K562 (cell line): Measurements from ENCODE around the gene YIPF1. TPM values are rescaled to one million over a fixed set of nuclear protein-coding genes. Genes with fewer than 3 reads are reported as not detected.

Experiments
- CSDE1 ChIP-seq, 2 experiments: fragments of 450-650 bp; IDR thresholded peaks; 2 replicates each; pipeline ENCODE4 v1.6.1; 2016; ENCODE audit warnings: mild to moderate bottlenecking in 1 of 2
- DDX20 ChIP-seq: fragments of 450-650 bp; IDR thresholded peaks from 2 replicates; pipeline ENCODE4 v1.6.1; 2016; ENCODE audit warnings: missing genetic modification characterization, low read depth, mild to moderate bottlenecking, missing compliant biosample characterization, moderate library complexity
- E2F4 ChIP-seq: sonication (generic); formaldehyde crosslinking; IDR thresholded peaks from 2 replicates; pipeline ENCODE4 v1.8.0; 2022; ENCODE audit warnings: mild to moderate bottlenecking, low read depth, missing genetic modification reagents
- ELF1 ChIP-seq: fragments of 200-800 bp; sonication (Bioruptor generic); IDR thresholded peaks from 2 replicates; pipeline ENCODE4 v1.6.1; 2016; ENCODE audit warnings: missing genetic modification characterization, missing compliant biosample characterization
- GABPB1 ChIP-seq: sonication (generic); formaldehyde crosslinking; IDR thresholded peaks from 2 replicates; pipeline ENCODE4 v1.8.0; 2022; ENCODE audit warnings: mild to moderate bottlenecking, missing genetic modification reagents
- GATAD2B ChIP-seq: fragments of 450-650 bp; IDR thresholded peaks from 2 replicates; pipeline ENCODE4 v1.6.1; 2017; ENCODE audit warnings: mild to moderate bottlenecking, borderline replicate concordance
- GTF2E2 ChIP-seq: fragments of 200-800 bp; sonication (Bioruptor generic); IDR thresholded peaks from 2 replicates; pipeline ENCODE4 v1.6.1; 2016; ENCODE audit warnings: missing genetic modification characterization, missing compliant biosample characterization
- ILK ChIP-seq: fragments of 450-650 bp; IDR thresholded peaks from 2 replicates; pipeline ENCODE4 v1.6.1; 2016; ENCODE audit warnings: missing genetic modification characterization, low read depth, mild to moderate bottlenecking, missing compliant biosample characterization, moderate library complexity, borderline replicate concordance
- KHSRP ChIP-seq: fragments of 450-650 bp; IDR thresholded peaks from 2 replicates; pipeline ENCODE4 v1.6.1; 2017
- NR1H2 ChIP-seq: sonication (generic); formaldehyde crosslinking; IDR thresholded peaks from 2 replicates; pipeline ENCODE4 v1.4.0; 2020; ENCODE audit warnings: mild to moderate bottlenecking, missing genetic modification reagents
- RBM22 ChIP-seq: fragments of 200-400 bp; formaldehyde crosslinking; IDR thresholded peaks from 2 replicates; pipeline ENCODE4 v1.6.1; 2018; ENCODE audit warnings: low read length, low read depth; ENCODE audit not compliant: poor library complexity, severe bottlenecking
- SMAD4 ChIP-seq: fragments of 250-450 bp; sonication (Bioruptor Pico); conservative IDR thresholded peaks from 2 replicates; pipeline ENCODE4 v1.8.0; 2021; ENCODE audit warnings: inconsistent platforms, mild to moderate bottlenecking, moderate library complexity
- ZNF232 ChIP-seq: sonication (generic); formaldehyde crosslinking; IDR thresholded peaks from 2 replicates; pipeline ENCODE4 v1.8.0; 2022; ENCODE audit warnings: mild to moderate bottlenecking, missing genetic modification reagents
- ZNF282 ChIP-seq: sonication (generic); formaldehyde crosslinking; IDR thresholded peaks from 2 replicates; pipeline ENCODE4 v1.8.1; 2023; ENCODE audit warnings: missing genetic modification reagents
- ZNF436 ChIP-seq: fragments of 250-450, 450-650 bp; sonication (Bioruptor Pico); formaldehyde crosslinking; IDR thresholded peaks from 2 replicates; pipeline ENCODE4 v1.7.0; 2020; ENCODE audit warnings: mild to moderate bottlenecking
- ZNF444 ChIP-seq: fragments of 250-450 bp; sonication (Bioruptor Pico); IDR thresholded peaks from 2 replicates; pipeline ENCODE4 v1.4.0; 2020; ENCODE audit warnings: mild to moderate bottlenecking, moderate library complexity
- ZNF76 ChIP-seq: fragments of 250-450 bp; sonication (Bioruptor Pico); IDR thresholded peaks from 2 replicates; pipeline ENCODE4 v1.4.0; 2020; ENCODE audit warnings: mild to moderate bottlenecking, moderate library complexity, borderline replicate concordance
- ZNF77 ChIP-seq: fragments of 250-450 bp; sonication (Bioruptor Pico); IDR thresholded peaks from 2 replicates; pipeline ENCODE4 v1.5.0; 2020
- polyA plus RNA-seq, 8 experiments: library from polyadenylated mRNA; depleted of rRNA in 4 of 8; stranded (reverse) in 5 of 8; unstranded in 3 of 8; fragments of >200 nt; fragmentation: Nextera tagmentation in 2 of 8; fragmentation: Illumina TruSeq in 1 of 8; extraction: Ambion mirVana in 2 of 8; extraction: Trizol in 1 of 8; gene quantifications; 2 replicates each; pipeline versions ENCODE4 v1.2.1 to v1.2.3, GENCODE V29; 2011 to 2014; ENCODE audit warnings: inconsistent platforms in 1 of 8, missing spikeins in 1 of 8
- total RNA-seq, 7 experiments: library from RNA; depleted of rRNA in 6 of 7; stranded (reverse); fragments of >200 nt in 6 of 7; fragmentation: Illumina TruSeq in 2 of 7; extraction: Trizol in 2 of 7; gene quantifications; 2 replicates each; pipeline versions ENCODE4 v1.2.1 to v1.2.3, GENCODE V29; 2011 to 2021; ENCODE audit warnings: low replicate concordance in 1 of 7
- TF ChIP-seq, protein P1 (sequence below), 2 experiments: fragments of 450-650 bp; IDR thresholded peaks; 2 replicates each; pipeline ENCODE4 v1.6.1; 2016
- TF ChIP-seq, protein P2 (sequence below): fragments of 450-650 bp; formaldehyde crosslinking; IDR thresholded peaks from 2 replicates; pipeline ENCODE4 v1.4.0; 2022; ENCODE audit warnings: missing genetic modification characterization
- TF ChIP-seq, protein P3 (sequence below): sonication (generic); formaldehyde crosslinking; IDR thresholded peaks from 2 replicates; pipeline ENCODE4 v1.8.1; 2023; ENCODE audit warnings: mild to moderate bottlenecking, missing genetic modification reagents, moderate library complexity

Gene YIPF1
- total and polyA plus RNA-seq, 9 of the 15 experiments (the other 6 are each of a cell fraction or from before 2014, with no cell fraction given) = 11.5 to 37.5 (median 19.2) TPM

- TF ChIP-seq, protein P1, sequence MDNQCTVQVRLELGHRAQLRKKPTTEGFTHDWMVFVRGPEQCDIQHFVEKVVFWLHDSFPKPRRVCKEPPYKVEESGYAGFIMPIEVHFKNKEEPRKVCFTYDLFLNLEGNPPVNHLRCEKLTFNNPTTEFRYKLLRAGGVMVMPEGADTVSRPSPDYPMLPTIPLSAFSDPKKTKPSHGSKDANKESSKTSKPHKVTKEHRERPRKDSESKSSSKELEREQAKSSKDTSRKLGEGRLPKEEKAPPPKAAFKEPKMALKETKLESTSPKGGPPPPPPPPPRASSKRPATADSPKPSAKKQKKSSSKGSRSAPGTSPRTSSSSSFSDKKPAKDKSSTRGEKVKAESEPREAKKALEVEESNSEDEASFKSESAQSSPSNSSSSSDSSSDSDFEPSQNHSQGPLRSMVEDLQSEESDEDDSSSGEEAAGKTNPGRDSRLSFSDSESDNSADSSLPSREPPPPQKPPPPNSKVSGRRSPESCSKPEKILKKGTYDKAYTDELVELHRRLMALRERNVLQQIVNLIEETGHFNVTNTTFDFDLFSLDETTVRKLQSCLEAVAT (IDR thresholded peaks at IDR 0.05) = no peak
- TF ChIP-seq GATAD2B = no peak
- TF ChIP-seq, protein P2, sequence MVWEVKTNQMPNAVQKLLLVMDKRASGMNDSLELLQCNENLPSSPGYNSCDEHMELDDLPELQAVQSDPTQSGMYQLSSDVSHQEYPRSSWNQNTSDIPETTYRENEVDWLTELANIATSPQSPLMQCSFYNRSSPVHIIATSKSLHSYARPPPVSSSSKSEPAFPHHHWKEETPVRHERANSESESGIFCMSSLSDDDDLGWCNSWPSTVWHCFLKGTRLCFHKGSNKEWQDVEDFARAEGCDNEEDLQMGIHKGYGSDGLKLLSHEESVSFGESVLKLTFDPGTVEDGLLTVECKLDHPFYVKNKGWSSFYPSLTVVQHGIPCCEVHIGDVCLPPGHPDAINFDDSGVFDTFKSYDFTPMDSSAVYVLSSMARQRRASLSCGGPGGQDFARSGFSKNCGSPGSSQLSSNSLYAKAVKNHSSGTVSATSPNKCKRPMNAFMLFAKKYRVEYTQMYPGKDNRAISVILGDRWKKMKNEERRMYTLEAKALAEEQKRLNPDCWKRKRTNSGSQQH (CRISPR knock-in tag) = no peak
- no peak for TF ChIP-seq NR1H2 (CRISPR knock-in tag)
- peak; percentile 14; the same call in 1 of the 2 replicates for TF ChIP-seq E2F4 (CRISPR knock-in tag)
- TF ChIP-seq GABPB1 (CRISPR knock-in tag) = peak; percentile 71
- no peak; the same call in 1 of the 2 replicates for TF ChIP-seq DDX20 (tag)
- TF ChIP-seq ZNF232 (CRISPR knock-in tag) = no peak
- TF ChIP-seq GTF2E2 (tag) = no peak
- TF ChIP-seq ZNF444 (CRISPR knock-in tag) = no peak
- TF ChIP-seq ZNF77 (CRISPR knock-in tag) = no peak
- no peak for TF ChIP-seq ILK (tag)
- TF ChIP-seq ZNF76 = peak; percentile 15; the same call in 1 of the 2 replicates
- TF ChIP-seq KHSRP = no peak
- TF ChIP-seq, protein P3, sequence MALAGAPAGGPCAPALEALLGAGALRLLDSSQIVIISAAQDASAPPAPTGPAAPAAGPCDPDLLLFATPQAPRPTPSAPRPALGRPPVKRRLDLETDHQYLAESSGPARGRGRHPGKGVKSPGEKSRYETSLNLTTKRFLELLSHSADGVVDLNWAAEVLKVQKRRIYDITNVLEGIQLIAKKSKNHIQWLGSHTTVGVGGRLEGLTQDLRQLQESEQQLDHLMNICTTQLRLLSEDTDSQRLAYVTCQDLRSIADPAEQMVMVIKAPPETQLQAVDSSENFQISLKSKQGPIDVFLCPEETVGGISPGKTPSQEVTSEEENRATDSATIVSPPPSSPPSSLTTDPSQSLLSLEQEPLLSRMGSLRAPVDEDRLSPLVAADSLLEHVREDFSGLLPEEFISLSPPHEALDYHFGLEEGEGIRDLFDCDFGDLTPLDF = no peak
- TF ChIP-seq CSDE1 (IDR thresholded peaks at IDR 0.05) = no peak
- no peak for TF ChIP-seq ZNF282 (CRISPR knock-in tag)
- TF ChIP-seq RBM22 = no peak
- TF ChIP-seq SMAD4 (CRISPR knock-in tag) = peak; percentile 48
- TF ChIP-seq ZNF436 (CRISPR knock-in tag) = no peak
- peak; percentile 90 for TF ChIP-seq ELF1
These were observed at the start of gene YIPF1 (continued) for GRCh38 chr1:53889304-53890298.
